ENCODE measurements around the gene DYNC1H1.
"Not testable (repeated sequence)": the region's sequence is repeated elsewhere in the genome, so short reads cannot be mapped to it uniquely, and the experiment has no call there.

The DYNC1H1 gene

DNA sequence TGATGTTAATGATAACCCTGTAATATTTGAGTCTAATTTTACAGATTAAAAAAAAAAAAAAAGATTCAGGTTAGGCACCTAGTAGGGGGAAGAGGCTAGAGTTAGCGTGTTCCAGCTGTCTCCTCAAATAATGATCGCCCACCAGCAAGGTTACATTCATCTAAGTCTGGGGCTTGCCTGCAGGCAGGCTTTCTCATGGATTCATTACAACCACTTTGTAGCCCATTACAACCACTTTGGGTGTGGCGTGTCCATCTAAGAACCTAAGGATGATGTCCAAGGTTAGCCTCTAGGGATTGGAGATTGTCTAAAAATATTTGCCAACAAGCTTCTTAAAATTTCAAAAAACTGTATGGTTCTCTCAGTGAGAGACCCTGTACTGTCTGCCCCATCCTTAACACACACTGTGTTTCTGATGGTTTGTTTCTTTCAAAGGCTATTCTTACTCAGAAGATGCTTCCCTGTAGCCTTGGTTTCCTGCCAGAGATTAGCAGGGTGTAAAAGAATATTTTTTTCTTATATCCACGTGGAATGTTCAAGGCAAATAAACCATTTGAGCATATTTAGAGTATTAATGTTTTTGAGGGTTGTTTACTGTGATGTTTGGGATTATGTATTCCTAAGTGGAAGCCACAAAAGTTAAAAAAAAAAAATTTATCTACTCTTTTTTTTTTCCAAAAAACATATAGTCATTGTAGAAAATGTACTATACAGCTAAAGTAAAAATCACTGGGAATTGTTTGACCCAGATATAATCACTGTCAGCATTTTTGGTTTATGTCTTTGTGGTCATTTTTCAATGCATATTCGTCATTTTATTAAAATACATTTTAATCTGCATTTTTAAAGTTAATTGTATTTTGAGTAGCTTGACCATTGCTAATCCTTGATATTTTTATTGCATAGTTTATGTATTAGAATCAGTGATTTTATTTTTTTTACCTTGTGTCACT lies 1.7 kb downstream of the DYNC1H1 start:
- DNase-seq = peak in 1 of 2 experiments; percentile 17

- no peak for DNase-seq
These were observed 2.4 kb downstream of the DYNC1H1 start for GRCh38 chr14:101966742-101967141.

DNA sequence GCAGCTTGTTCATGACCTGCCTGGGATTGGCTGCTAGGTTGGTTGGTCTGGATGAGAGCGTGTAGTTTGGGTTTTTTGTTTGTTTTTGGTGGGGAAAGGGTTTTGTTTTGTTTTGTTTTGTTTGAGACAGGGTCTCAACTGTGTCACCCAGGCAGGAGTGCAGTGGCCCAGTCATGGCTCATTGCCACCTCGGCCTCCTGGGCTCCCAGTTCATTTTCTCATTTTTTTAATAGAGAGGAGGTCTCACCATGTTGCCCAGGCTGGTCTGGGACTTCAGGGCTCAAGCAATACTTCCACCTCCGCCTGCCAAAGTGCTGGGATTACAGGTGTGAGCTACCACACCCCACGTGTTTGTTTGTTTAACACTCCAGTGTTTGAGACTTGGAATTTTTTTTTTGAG lies 3.8 kb downstream of the DYNC1H1 start:
- no peak for DNase-seq

GRCh38 chr14:101969481-101969880 lies 5.1 kb downstream of the DYNC1H1 start:
- DNase-seq = peak; percentile 27 to 61

DNA sequence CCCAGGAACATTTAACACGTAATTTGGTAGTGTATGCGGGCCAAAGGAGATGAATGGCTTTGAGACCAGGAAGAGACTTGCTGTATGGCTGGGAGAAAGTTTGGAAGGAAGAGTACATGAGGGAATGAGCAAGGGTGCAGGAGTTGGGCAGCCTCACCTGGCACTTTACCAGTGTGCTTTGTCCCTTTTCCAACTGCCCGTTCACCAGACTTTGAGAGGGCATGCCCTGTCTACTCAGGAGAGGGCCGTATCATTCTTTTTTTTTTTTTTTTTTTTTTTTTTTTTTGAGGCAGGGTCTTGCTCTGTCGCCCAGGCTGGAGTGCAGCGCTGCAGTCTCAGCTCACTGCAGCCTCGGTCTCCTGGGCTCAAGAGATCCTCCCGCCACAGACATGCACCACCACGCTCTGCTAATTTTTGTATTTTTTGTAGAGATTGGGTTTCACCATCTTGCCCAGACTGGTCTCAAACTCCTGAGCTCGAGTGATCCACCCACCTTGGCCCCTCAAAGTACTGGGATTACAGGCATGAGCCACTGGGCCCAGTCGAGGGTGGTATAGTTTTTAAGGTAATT lies 6.5 kb downstream of the DYNC1H1 start:
- no peak for DNase-seq

GRCh38 chr14:101971458-101971857 lies 7.1 kb downstream of the DYNC1H1 start:
- DNase-seq = not testable (repeated sequence)

- peak; percentile 25 to 34 for DNase-seq
These were observed 7.9 kb downstream of the DYNC1H1 start for GRCh38 chr14:101972126-101972866.

DNA sequence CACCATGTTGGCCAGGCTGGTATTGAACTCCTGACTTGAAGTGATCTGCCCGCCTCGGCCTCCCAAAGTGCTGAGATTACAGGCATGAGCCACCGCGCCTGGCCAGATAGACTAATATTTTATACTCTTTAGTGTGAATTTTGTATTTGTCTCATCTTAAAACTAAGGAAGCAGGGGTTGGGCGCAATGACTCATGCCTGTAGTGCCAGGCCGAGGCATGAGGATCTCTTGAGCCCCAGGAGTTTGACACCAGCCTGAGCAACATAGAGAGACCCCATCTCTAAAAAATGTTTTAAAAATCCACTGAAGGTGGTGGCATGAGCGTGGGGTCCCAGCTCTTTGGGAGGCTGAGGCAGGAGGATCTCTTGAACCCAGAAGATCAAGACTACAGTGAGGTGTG lies 9.0 kb downstream of the DYNC1H1 start:
- no peak for DNase-seq

DNA sequence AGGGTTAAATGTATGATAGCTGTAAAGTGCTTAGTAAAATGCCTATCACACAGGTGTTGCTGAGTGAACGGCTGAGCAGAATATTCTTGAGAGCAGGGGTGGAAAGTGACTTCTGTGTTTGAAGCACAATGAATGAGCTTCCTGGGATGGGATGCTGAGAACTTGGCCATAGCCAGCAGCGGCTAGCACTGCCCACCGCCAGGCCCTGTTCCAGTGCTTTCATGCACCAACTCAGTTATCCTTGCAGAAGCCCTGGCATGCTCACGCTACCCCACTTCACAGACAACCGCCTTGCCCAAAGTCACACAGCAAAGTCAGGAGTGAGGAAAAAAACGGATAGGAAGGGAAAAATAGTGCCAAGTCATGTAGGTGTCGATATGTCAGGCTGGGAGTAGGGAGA lies 10.9 kb downstream of the DYNC1H1 start:
- DNase-seq = no peak

- no peak for DNase-seq
These were observed 13.1 kb downstream of the DYNC1H1 start for GRCh38 chr14:101977311-101978071.

DNA sequence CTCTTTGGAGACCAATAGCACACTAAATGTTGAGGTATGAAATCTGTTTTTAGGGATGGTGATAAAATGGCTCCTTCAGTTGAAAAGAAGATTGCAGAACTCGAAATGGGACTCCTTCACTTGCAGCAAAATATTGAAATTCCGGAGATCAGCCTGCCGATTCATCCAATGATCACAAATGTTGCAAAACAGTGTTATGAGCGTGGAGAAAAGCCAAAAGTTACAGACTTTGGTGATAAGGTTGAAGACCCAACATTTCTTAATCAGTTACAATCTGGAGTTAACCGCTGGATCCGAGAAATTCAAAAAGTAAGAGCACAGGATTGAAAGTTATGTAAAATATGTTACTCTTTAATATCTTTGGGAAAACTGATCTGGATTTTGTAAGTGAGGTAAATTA lies 15.3 kb downstream of the DYNC1H1 start:
- DNase-seq = no peak

GRCh38 chr14:101980251-101980650 lies 15.9 kb downstream of the DYNC1H1 start:
- no peak for DNase-seq

- DNase-seq = no peak
These were observed 16.3 kb downstream of the DYNC1H1 start for GRCh38 chr14:101980700-101981099.

DNA sequence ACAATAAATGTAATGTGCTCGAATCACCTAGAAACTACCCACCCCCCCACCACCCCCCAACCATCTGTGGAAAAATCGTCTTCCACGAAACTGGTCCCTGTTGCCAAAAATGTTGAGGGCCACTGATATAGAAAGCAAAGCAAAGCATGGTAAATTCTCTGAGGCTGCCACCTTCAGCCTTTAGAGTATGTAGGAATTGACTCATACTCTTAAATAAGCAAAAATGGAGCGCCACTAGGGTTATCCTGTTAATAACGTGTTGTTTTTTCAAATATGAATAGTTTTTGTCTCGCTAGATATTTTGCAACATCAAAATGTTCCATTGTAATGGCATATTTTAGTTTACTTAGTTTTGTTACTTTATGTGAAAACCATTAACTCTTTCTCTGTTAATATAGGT lies 18.2 kb downstream of the DYNC1H1 start:
- DNase-seq = no peak

DNA sequence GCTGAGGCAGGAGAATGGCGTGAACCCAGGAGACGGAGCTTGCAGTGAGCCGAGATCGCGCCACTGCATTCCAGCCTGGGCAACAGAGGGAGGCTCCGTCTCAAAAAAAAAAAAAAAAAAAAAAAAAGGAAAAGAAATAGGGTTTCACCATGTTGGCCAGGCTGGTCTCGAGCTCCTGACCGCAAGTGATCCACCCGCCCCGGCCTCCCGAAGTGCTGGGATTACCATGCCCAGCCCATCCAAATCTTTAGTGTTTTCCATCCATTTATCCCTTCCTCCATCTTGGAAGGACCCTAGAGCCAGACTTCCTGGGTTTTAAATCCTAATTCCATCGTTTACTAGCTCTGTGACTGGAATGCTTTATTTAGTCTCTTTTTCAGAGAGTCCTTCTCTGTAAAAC lies 20.5 kb downstream of the DYNC1H1 start:
- not testable (repeated sequence) for DNase-seq

DNA sequence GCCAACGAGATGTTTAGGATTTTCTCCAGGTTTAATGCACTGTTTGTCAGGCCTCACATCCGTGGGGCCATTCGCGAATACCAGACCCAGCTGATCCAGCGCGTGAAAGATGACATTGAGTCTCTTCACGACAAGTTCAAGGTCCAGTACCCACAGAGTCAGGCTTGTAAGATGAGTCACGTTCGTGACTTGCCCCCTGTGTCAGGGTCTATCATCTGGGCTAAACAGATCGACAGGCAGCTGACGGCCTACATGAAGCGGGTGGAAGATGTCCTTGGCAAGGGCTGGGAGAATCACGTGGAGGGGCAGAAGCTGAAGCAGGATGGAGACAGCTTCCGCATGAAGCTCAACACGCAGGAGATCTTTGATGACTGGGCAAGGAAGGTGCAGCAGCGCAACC lies 21.6 kb downstream of the DYNC1H1 start:
- no peak for DNase-seq

DNA sequence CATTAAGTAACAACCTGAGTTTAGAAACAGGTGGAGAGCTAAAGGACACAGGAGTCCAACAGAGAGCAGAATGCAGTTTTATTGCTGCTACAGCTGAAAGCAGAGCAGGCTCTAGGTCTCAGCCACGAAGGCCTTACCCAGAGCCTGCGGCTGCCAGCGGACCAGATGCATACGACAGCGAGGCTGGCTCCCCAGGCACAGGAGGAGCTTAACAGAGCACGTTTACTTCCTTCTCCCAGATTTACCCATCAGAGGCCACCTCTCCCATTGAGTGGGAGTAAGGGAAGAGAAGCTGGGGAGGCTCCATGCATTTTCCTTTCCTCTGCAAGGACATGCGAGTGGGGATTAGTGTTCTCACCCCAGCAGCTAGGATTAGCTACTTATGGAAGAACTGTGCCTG lies 22.6 kb downstream of the DYNC1H1 start:
- no peak for DNase-seq

DNA sequence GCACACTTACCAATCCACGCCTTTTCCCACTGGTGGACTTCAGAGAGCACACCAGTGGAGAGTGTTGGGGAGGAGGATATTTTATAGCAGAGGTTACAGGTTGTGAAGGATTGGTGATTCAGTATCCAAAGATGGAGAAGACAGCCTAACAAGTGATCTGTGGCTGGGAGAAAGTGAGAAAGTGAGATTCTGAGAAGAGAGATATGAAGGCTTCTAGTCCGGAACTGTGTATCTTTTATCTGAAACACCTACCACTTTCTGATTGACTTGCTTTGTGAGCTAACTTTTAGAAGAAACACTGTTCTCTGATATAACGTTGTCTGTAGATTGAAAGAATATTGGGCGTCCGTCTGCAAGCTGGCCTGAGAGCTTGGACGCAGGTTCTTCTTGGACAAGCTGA lies 24.0 kb downstream of the DYNC1H1 start:
- DNase-seq = no peak

GRCh38 chr14:101991352-101991751 lies 27.0 kb downstream of the DYNC1H1 start:
- DNase-seq = no peak

DNA sequence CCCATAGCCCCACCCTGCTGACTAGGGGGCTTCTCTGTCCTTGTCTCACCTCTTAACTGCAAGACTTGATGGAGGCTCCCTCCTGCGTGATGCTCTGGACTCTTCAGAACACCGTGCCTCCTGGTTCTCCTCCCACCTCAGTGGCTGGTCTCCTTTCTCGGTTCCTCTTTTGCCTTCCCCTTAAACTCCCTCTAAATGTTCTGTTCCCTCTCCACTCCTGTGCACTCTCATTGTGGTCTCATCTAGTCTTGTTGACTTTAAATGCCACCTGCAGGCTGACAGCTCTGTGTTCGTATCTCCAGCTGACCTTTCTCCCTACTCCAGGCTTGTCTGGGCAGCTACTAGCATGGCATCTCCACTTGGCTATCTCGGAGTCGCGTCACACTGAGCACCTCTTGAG lies 28.3 kb downstream of the DYNC1H1 start:
- DNase-seq = no peak

- DNase-seq = no peak
These were observed 33.3 kb downstream of the DYNC1H1 start for GRCh38 chr14:101997429-101998336.

DNA sequence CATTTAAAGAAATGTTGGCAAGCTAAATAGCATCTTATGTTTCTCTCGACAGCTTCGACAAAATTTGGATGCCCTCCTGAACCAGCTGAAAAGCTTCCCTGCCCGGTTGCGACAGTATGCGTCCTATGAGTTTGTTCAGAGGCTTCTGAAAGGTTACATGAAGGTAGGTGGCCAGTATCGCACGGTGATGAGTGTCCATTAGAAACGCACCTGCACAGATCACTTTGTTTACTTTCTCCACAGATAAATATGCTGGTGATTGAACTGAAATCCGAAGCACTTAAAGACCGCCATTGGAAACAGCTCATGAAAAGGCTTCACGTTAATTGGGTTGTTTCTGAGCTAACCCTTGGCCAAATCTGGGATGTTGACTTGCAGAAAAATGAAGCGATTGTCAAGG lies 36.5 kb downstream of the DYNC1H1 start:
- no peak for DNase-seq
